AG04450 (cell line): ENCODE results near the gene NCOA3. TPM values are rescaled to one million over a fixed set of nuclear protein-coding genes. Genes with fewer than 3 reads are reported as not detected.

Source experiments
- CTCF ChIA-PET: fragments of 300-600, 350-600 bp; formaldehyde crosslinking; extraction: SDS; loops from one replicate; lab custom pipeline; 2022; ENCODE audit warnings: antibody characterized with exemption, inconsistent platforms; lab: Charles Lee
- POLR2A ChIA-PET: fragments of 350-600 bp; formaldehyde crosslinking; extraction: SDS; loops from one replicate; lab custom pipeline; 2021; ENCODE audit warnings: antibody characterized with exemption, inconsistent platforms; lab: Yijun Ruan, JAX
- DNase-seq: peaks from one replicate; pipeline ENCODE4 v3.0.0-alpha.2; 2011; ENCODE audit warnings: low read depth, low spot score
- H3K27ac ChIP-seq: one replicate; pipeline ENCODE4 v1.5.1; 2012; ENCODE audit warnings: low read depth, low read length, control low read depth
- H3K27me3 ChIP-seq: one replicate; pipeline ENCODE4 v1.6.0; 2012; ENCODE audit warnings: low read length; ENCODE audit not compliant: control insufficient read depth, insufficient read depth
- H3K4me3 ChIP-seq: 2 replicates; pipeline ENCODE4 v1.5.1; 2011; ENCODE audit warnings: mild to moderate bottlenecking, low read depth, low read length, control low read depth
- H3K9me3 ChIP-seq: 2 replicates; pipeline ENCODE4 v1.5.1; 2012; ENCODE audit warnings: low read length; ENCODE audit not compliant: control insufficient read depth, insufficient read depth
- CTCF ChIP-seq: IDR thresholded peaks from 2 replicates; pipeline ENCODE4 v1.5.1; 2011; ENCODE audit warnings: low read depth, low read length, control low read depth, inconsistent platforms
- polyA plus RNA-seq: library from polyadenylated mRNA; depleted of rRNA; stranded (reverse); fragments of >200 nt; gene quantifications from 2 replicates; pipeline ENCODE4 v1.2.3, GENCODE V29; 2011

The NCOA3 gene
- polyA plus RNA-seq, 1 experiment = 25.4 TPM

GRCh38 chr20:47677635-47678453 lies 176.2 kb downstream of the NCOA3 start:
- peak; percentile 74 for TF ChIP-seq CTCF
- H3K4me3 ChIP-seq = no peak overlapping the region
- peaks cover 10% of the 10 kb centered on the region for H3K27me3 ChIP-seq
- peaks cover 2% of the 10 kb centered on the region; the same call in 1 of the 2 replicates for H3K9me3 ChIP-seq
- no peak for DNase-seq
- ChIA-PET POLR2A (no interaction called here), CTCF (interaction anchor here (0.5 to 9.4 kb wide), 9 partner anchors 11 to 1227 kb away, joined by 3 to 142 read pairs (median 4); no protein-coding TSS in a partner anchor)
- H3K27ac ChIP-seq = no peak overlapping the region

- TF ChIP-seq CTCF = no peak
- ChIA-PET POLR2A (no interaction called here), CTCF (interaction anchor here (0.7 to 9.4 kb wide), 6 partner anchors 10 to 1317 kb away, joined by 3 to 142 read pairs (median 5); no protein-coding TSS in a partner anchor)
- DNase-seq = no peak
- peaks cover 2% of the 10 kb centered on the region; the same call in 1 of the 2 replicates for H3K9me3 ChIP-seq
- H3K27ac ChIP-seq = no peak overlapping the region
- H3K4me3 ChIP-seq = no peak overlapping the region
- H3K27me3 ChIP-seq = peaks cover 10% of the 10 kb centered on the region
Measured at GRCh38 chr20:47678536-47678935, 176.8 kb downstream of the NCOA3 start.

- H3K9me3 ChIP-seq = peaks cover 2% of the 10 kb centered on the region; the same call in 1 of the 2 replicates
- ChIA-PET POLR2A (no interaction called here), CTCF (interaction anchor here (1.2 to 9.4 kb wide), 2 partner anchors 606 to 942 kb away, joined by 4 to 142 read pairs; no protein-coding TSS in a partner anchor)
- H3K4me3 ChIP-seq = no peak overlapping the region
- no peak for TF ChIP-seq CTCF
- H3K27ac ChIP-seq = no peak overlapping the region
- H3K27me3 ChIP-seq = peaks cover 10% of the 10 kb centered on the region
- DNase-seq = no peak
Measured at GRCh38 chr20:47679462-47679861, 177.8 kb downstream of the NCOA3 start.

- no peak overlapping the region for H3K27ac ChIP-seq
- TF ChIP-seq CTCF = no peak
- H3K4me3 ChIP-seq = no peak overlapping the region
- DNase-seq = no peak
- POLR2A ChIA-PET = no interaction called here
- CTCF ChIA-PET = interaction anchor here (1.2 to 9.4 kb wide), 2 partner anchors 604 to 941 kb away, joined by 4 to 142 read pairs; no protein-coding TSS in a partner anchor
- H3K27me3 ChIP-seq = peaks cover 10% of the 10 kb centered on the region
- H3K9me3 ChIP-seq = peaks cover 2% of the 10 kb centered on the region; the same call in 1 of the 2 replicates
Measured at GRCh38 chr20:47680804-47681529, 179.3 kb downstream of the NCOA3 start.
